Measurements from ENCODE around the gene STK33.

The STK33 gene

GRCh38 chr11:8366316-8366715 is 227.7 kb downstream of the STK33 start:
- DNase-seq (ENCODE audit: extremely low read depth, insufficient read length): no peak
- TF ChIP-seq CTCF (IDR thresholded peaks at IDR 0.05; ENCODE audit: insufficient read depth, low read length, poor library complexity, severe bottlenecking): no peak
- Histone ChIP-seq H3K36me3 (ENCODE audit: control insufficient read depth, insufficient read depth, low read length) (no peaks in the 10 kb centered on the region), H3K27me3 (replicated peaks; ENCODE audit: control insufficient read depth, insufficient read depth, low read length) (no peaks in the 10 kb centered on the region), H3K4me3 (replicated peaks; ENCODE audit: low read depth, low read length) (no peak overlapping the region)

DNA sequence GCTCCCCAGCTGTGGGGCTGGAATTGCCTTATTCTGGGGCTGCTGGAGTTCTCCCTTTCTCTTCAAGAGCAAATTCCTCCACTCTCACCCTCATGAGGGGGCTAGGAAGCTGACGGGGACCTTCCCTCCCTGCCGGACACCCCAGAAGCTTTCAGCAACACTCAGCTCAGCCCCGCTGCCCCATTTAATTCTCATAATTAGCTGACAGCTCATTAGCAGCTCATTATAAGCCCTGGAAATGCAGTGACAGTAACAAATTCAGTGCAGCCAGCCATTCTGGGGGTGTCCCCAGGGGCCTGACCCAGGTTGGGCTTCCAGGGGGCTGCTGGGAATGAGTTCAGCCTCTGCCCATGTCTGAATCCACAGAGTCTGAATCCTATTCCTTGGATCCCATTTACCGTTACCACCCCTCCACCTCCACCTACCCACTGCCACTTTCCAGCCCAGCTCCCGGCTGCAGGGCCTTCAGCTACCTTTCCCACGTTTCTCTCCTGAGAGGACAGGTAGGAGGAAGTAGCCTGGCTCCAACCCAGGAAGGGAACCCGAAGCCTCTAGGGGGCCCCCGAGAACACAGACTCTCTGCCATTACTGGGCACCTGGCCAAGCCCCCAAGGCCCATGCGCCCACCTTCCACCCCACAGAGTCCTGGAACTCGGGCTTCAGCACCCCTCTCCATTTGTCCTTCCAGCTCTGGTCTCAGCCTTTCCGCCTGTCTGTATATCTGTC is 228.6 kb downstream of the STK33 start:
- Histone ChIP-seq H3K4me3 (replicated peaks; ENCODE audit: low read depth, low read length) (no peak overlapping the region), H3K36me3 (ENCODE audit: control insufficient read depth, insufficient read depth, low read length) (no peaks in the 10 kb centered on the region), H3K27me3 (replicated peaks; ENCODE audit: control insufficient read depth, insufficient read depth, low read length) (no peaks in the 10 kb centered on the region)
- no peak for DNase-seq (ENCODE audit: extremely low read depth, insufficient read length)
- peak; percentile 45 for TF ChIP-seq CTCF (IDR thresholded peaks at IDR 0.05; ENCODE audit: insufficient read depth, low read length, poor library complexity, severe bottlenecking)

DNA sequence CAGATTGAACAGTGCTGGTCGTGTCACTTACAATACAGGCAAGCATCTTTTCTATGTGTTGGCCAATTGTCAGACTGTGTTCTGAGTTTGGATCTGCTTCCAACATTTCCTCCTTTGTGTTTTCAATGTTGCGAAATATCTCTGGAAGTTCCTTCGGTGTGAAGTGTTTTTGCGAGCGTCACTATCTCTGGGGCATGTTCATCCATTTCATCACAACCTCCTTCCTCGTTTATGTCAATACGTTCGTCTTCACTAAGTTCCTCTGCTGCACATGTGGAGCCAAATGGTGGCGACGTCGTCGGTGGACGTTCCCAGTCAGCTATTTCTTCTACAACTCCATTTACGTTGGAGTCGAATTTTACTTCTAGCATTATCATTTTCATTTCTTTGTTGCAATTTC is 230.1 kb downstream of the STK33 start:
- Histone ChIP-seq H3K27me3 (replicated peaks; ENCODE audit: control insufficient read depth, insufficient read depth, low read length) (no peaks in the 10 kb centered on the region), H3K4me3 (replicated peaks; ENCODE audit: low read depth, low read length) (no peak overlapping the region), H3K36me3 (ENCODE audit: control insufficient read depth, insufficient read depth, low read length) (no peaks in the 10 kb centered on the region)
- DNase-seq (ENCODE audit: extremely low read depth, insufficient read length): no peak
- no peak for TF ChIP-seq CTCF (IDR thresholded peaks at IDR 0.05; ENCODE audit: insufficient read depth, low read length, poor library complexity, severe bottlenecking)

- no peaks in the 10 kb centered on the region for H3K36me3 ChIP-seq (ENCODE audit: control insufficient read depth, insufficient read depth, low read length)
- no peak overlapping the region for H3K4me3 ChIP-seq (replicated peaks; ENCODE audit: low read depth, low read length)
- DNase-seq (ENCODE audit: extremely low read depth, insufficient read length): no peak
- no peaks in the 10 kb centered on the region for H3K27me3 ChIP-seq (replicated peaks; ENCODE audit: control insufficient read depth, insufficient read depth, low read length)
- no peak for TF ChIP-seq CTCF (IDR thresholded peaks at IDR 0.05; ENCODE audit: insufficient read depth, low read length, poor library complexity, severe bottlenecking)
Observed at GRCh38 chr11:8362899-8363298, 231.1 kb downstream of the STK33 start.

DNA sequence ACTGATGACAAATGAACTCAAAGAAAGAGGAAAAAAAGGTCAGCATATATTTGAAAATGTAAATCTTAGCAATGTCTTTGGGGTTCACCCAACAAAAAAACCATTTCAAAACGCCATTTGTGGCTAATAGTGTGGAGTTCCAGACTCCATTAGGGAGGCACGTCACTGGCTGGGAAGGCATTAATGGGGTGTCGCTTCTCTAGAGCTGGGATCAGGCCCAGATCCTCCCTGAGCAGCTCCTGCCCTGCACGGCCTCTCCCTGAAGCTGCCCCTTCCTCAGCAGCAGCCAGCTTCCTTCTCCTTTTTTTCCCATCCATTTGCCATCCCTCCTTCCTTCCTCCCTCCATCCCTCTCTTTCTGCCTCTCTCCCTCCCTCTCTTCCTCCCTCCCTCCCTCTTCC is 231.5 kb downstream of the STK33 start:
- H3K4me3 ChIP-seq (replicated peaks; ENCODE audit: low read depth, low read length): no peak overlapping the region
- no peaks in the 10 kb centered on the region for H3K27me3 ChIP-seq (replicated peaks; ENCODE audit: control insufficient read depth, insufficient read depth, low read length)
- H3K36me3 ChIP-seq (ENCODE audit: control insufficient read depth, insufficient read depth, low read length): no peaks in the 10 kb centered on the region
- DNase-seq (ENCODE audit: extremely low read depth, insufficient read length): no peak
- TF ChIP-seq CTCF (IDR thresholded peaks at IDR 0.05; ENCODE audit: insufficient read depth, low read length, poor library complexity, severe bottlenecking): no peak

Data from GM06990 (cell line).